Aorta (tissue), 5 donors: ENCODE data around the gene MYO1H. TPM values are rescaled to one million over a fixed set of nuclear protein-coding genes. Genes with fewer than 3 reads are reported as not detected.

Experiments used
- ATAC-seq: fragments of 200-7000 bp; cut with Tn5 transposase; one replicate; pipeline ENCODE4 v1.9.1; 2022; ENCODE audit warnings: moderate library complexity; ENCODE audit not compliant: low FRiP score
- DNase-seq, 2 donors: peaks; one replicate each; pipeline ENCODE4 v3.0.0-alpha.2; 2020
- H3K27ac ChIP-seq, 2 donors: one replicate each; pipeline ENCODE4 v1.5.1; 2013; ENCODE audit warnings: low read length in 2 of 2, mild to moderate bottlenecking in 2 of 2, moderate library complexity in 2 of 2, control low read depth in 1 of 2, inconsistent platforms in 1 of 2, low read depth in 1 of 2
- H3K27me3 ChIP-seq, 2 donors: one replicate each; pipeline ENCODE4 v1.6.1; 2013; ENCODE audit warnings: control low read depth in 1 of 2, low read length in 1 of 2, mild to moderate bottlenecking in 1 of 2, moderate library complexity in 1 of 2; ENCODE audit not compliant: insufficient read depth in 2 of 2, control insufficient read depth in 1 of 2
- H3K36me3 ChIP-seq, 2 donors: one replicate each; pipeline ENCODE4 v1.6.1; 2013; ENCODE audit warnings: control low read depth in 1 of 2, low read length in 1 of 2, mild to moderate bottlenecking in 1 of 2; ENCODE audit not compliant: insufficient read depth in 2 of 2, control insufficient read depth in 1 of 2
- H3K4me1 ChIP-seq, 2 donors: one replicate each; pipeline ENCODE4 v1.6.1; 2013; ENCODE audit warnings: low read length in 2 of 2, control low read depth in 1 of 2, mild to moderate bottlenecking in 1 of 2, moderate library complexity in 1 of 2; ENCODE audit not compliant: insufficient read depth in 2 of 2, control insufficient read depth in 1 of 2
- H3K4me3 ChIP-seq, 2 donors: one replicate each; pipeline ENCODE4 v1.5.1; 2013; ENCODE audit warnings: low read length in 2 of 2, control low read depth in 1 of 2, mild to moderate bottlenecking in 1 of 2
- H3K9me3 ChIP-seq: one replicate; pipeline ENCODE4 v1.6.1; 2013; ENCODE audit warnings: mild to moderate bottlenecking, low read length; ENCODE audit not compliant: control insufficient read depth
- WGBS, 2 donors: extraction: QIAGEN DNeasy Blood & Tissue Kit; methylation state at CpG; one replicate each; pipeline ENCODE4 v1.1.7; 2013; 5-methylcytosine and 5-hydroxymethylcytosine counted together
- intact Hi-C, 2 donors: fragments of 100-400 bp; cut with DNase I; formaldehyde crosslinking; loops; one replicate each; pipeline versions ENCODE4 v1.14.2 to v1.15.0; 2022
- polyA plus RNA-seq, 2 donors: library from polyadenylated mRNA; stranded (reverse); fragments of 200-250 nt; gene quantifications; one replicate each; pipeline ENCODE4 v1.2.3, GENCODE V29; 2013
- total RNA-seq, 2 donors: library from RNA; stranded (reverse); fragmentation: NEBNext Ultra II Directional; extraction: Animal tissue kit (Norgen Biotek cat#: 25700); gene quantifications; one replicate each; pipeline ENCODE4 v1.2.1, GENCODE V29; 2021
- donor health status: healthy with polysubstance abuse.
- donor health status: Bipolar disorder and iron deficiency.
- donor health status: DM: no; HTN: no; CAD: no.
- donor health status: DM: no; HTN: no; CAD: no.
- donor health status: DM: yes; HTN: yes; CAD: no.

The MYO1H gene
- total and polyA plus RNA-seq, 4 donors, result not detected

GRCh38 chr12:109489955-109490565 lies 142.4 kb downstream of the MYO1H start:
- no peaks in the 10 kb centered on the region for H3K9me3 ChIP-seq
- no peak for ATAC-seq
- no peak overlapping the region for H3K4me3 ChIP-seq
- 79 to 85% methylated on average over 1 of the region's 1 CpG for WGBS, 2 donors
- H3K4me1 ChIP-seq, result no peaks in the 10 kb centered on the region
- no peaks in the 10 kb centered on the region for H3K27me3 ChIP-seq
- DNase-seq, result no peak
- H3K27ac ChIP-seq, result no peak overlapping the region
- intact Hi-C loops, result no loop called here
- H3K36me3 ChIP-seq, result peaks cover 13 to 24% of the 10 kb centered on the region in 2 donors

GRCh38 chr12:109491671-109492070 lies 144.0 kb downstream of the MYO1H start:
- intact Hi-C loops, result no loop called here

GRCh38 chr12:109492371-109492770 lies 144.7 kb downstream of the MYO1H start:
- ATAC-seq (no peak), DNase-seq (no peak)
- no peak overlapping the region for H3K27ac ChIP-seq
- H3K4me3 ChIP-seq, result no peak overlapping the region
- no peaks in the 10 kb centered on the region for H3K27me3 ChIP-seq
- H3K36me3 ChIP-seq, result peaks cover 12 to 18% of the 10 kb centered on the region in 2 donors
- intact Hi-C loops, result no loop called here
- no peaks in the 10 kb centered on the region for H3K9me3 ChIP-seq
- H3K4me1 ChIP-seq, result no peaks in the 10 kb centered on the region
- WGBS, 2 donors, result 74 to 78% methylated on average over 5 of the region's 5 CpGs

More at GRCh38 chr12:109491671-109492070, 144.0 kb downstream of the MYO1H start:
- H3K27me3 ChIP-seq, result no peaks in the 10 kb centered on the region
- DNase-seq, result no peak
- ATAC-seq, result no peak
- no peaks in the 10 kb centered on the region for H3K9me3 ChIP-seq
- no peak overlapping the region for H3K4me3 ChIP-seq
- H3K27ac ChIP-seq, result no peak overlapping the region
- H3K4me1 ChIP-seq, result no peaks in the 10 kb centered on the region
- WGBS, 2 donors, result 87 to 88% methylated on average over 4 of the region's 4 CpGs
- peaks cover 15 to 18% of the 10 kb centered on the region in 2 donors for H3K36me3 ChIP-seq

- no peak for ATAC-seq
- no peaks in the 10 kb centered on the region for H3K27me3 ChIP-seq
- intact Hi-C loops, result no loop called here
- DNase-seq, result no peak
- H3K36me3 ChIP-seq, result peaks cover 14 to 17% of the 10 kb centered on the region in 2 donors
- H3K4me3 ChIP-seq, result no peak overlapping the region
- H3K4me1 ChIP-seq, result no peaks in the 10 kb centered on the region
- no peaks in the 10 kb centered on the region for H3K9me3 ChIP-seq
- H3K27ac ChIP-seq, result no peak overlapping the region
These were observed 145.4 kb downstream of the MYO1H start for GRCh38 chr12:109493090-109493489.

- no peak for DNase-seq
- Histone ChIP-seq H3K27ac (no peak overlapping the region), H3K9me3 (no peaks in the 10 kb centered on the region), H3K36me3 (peaks cover 14% of the 10 kb centered on the region in 2 donors), H3K4me1 (no peaks in the 10 kb centered on the region), H3K4me3 (no peak overlapping the region), H3K27me3 (no peaks in the 10 kb centered on the region)
- no peak for ATAC-seq
- intact Hi-C loops, result no loop called here
- 97 to 100% methylated on average over 1 of the region's 1 CpG for WGBS, 2 donors
These were observed 146.2 kb downstream of the MYO1H start for GRCh38 chr12:109493938-109494337.

GRCh38 chr12:109494348-109494881 lies 146.7 kb downstream of the MYO1H start:
- DNase-seq, result no peak
- H3K36me3 ChIP-seq, result peaks cover 12 to 16% of the 10 kb centered on the region in 2 donors
- no peak overlapping the region for H3K4me3 ChIP-seq
- no peaks in the 10 kb centered on the region for H3K27me3 ChIP-seq
- no peak overlapping the region for H3K27ac ChIP-seq
- ATAC-seq, result no peak
- 90 to 95% methylated on average over 7 of the region's 7 CpGs for WGBS, 2 donors
- intact Hi-C loops, result no loop called here
- no peaks in the 10 kb centered on the region for H3K4me1 ChIP-seq
- H3K9me3 ChIP-seq, result no peaks in the 10 kb centered on the region

GRCh38 chr12:109495012-109495411 lies 147.3 kb downstream of the MYO1H start:
- no peak for DNase-seq
- Histone ChIP-seq H3K4me3 (no peak overlapping the region), H3K36me3 (peaks cover 12 to 15% of the 10 kb centered on the region in 2 donors), H3K9me3 (no peaks in the 10 kb centered on the region), H3K27ac (no peak overlapping the region), H3K4me1 (no peaks in the 10 kb centered on the region), H3K27me3 (no peaks in the 10 kb centered on the region)
- intact Hi-C loops, result no loop called here
- no peak for ATAC-seq

GRCh38 chr12:109496306-109496705 lies 148.6 kb downstream of the MYO1H start:
- no peak for ATAC-seq
- Histone ChIP-seq H3K27me3 (no peaks in the 10 kb centered on the region), H3K36me3 (peaks cover 13 to 15% of the 10 kb centered on the region in 2 donors)

GRCh38 chr12:109497675-109498074 lies 150.0 kb downstream of the MYO1H start:
- H3K36me3 ChIP-seq, result peaks cover 14 to 15% of the 10 kb centered on the region in 2 donors
- no peak for ATAC-seq
- intact Hi-C loops, result no loop called here
- H3K4me3 ChIP-seq, result no peak overlapping the region
- H3K9me3 ChIP-seq, result no peaks in the 10 kb centered on the region
- no peaks in the 10 kb centered on the region for H3K27me3 ChIP-seq
- no peaks in the 10 kb centered on the region for H3K4me1 ChIP-seq
- no peak for DNase-seq
- H3K27ac ChIP-seq, result no peak overlapping the region
- 90 to 93% methylated on average over 7 of the region's 7 CpGs for WGBS, 2 donors

More at GRCh38 chr12:109496306-109496705, 148.6 kb downstream of the MYO1H start:
- intact Hi-C loops, result no loop called here
- Histone ChIP-seq H3K4me1 (no peaks in the 10 kb centered on the region), H3K4me3 (no peak overlapping the region), H3K27ac (no peak overlapping the region), H3K9me3 (no peaks in the 10 kb centered on the region)
- no peak for DNase-seq
